Stimulated activated naive CD4-positive, alpha-beta T cell (primary cell): ENCODE measurements around the gene UGT1A9.
"Not testable (repeated sequence)": the region's sequence is repeated elsewhere in the genome, so short reads cannot be mapped to it uniquely, and the experiment has no call there.

Experiments
- DNase-seq, 6 experiments: peaks; one replicate each; lab custom pipeline; 2025; lab: John Stamatoyannopoulos, UW

The UGT1A9 gene

GRCh38 chr2:233671290-233672161 lies at the start of gene UGT1A9:
Gene UGT1A9, plus strand, starts transcription at chr2:233671898. Its CDS starts 37 bp downstream, at chr2:233671935.
- DNase-seq = no peak

DNA sequence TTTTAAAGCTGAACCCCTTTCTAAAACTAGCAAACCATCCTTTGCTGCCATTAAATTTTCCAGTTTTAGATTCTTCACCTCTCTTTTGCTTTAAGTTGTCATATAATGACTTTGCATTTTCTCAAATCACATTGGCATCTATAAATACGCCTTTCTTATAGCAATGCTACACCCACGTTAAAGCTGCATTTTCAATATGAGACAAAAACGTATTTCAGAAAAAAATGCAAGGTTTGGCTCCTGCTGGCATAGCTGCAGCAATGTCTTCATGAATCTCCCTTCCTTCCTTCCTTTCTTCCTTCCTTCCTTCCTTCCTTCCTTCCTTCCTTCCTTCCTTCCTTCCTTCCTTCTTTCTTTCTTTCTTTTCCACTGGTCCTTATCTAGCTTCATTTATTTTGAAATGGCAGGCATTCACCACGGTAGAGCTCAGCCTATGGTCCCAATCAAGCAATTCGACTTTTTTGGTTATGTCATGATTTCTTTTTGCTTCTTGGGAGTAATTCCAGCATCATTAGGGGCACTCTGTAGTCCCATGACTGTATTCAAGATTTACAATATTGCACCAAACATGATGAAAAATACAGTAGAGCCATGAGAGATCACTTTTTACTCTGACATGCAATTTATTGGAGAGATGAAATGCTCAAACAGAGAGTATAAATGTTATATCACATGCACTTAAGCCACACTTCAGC lies 44.2 kb upstream of the UGT1A9 start:
- no peak for DNase-seq

DNA sequence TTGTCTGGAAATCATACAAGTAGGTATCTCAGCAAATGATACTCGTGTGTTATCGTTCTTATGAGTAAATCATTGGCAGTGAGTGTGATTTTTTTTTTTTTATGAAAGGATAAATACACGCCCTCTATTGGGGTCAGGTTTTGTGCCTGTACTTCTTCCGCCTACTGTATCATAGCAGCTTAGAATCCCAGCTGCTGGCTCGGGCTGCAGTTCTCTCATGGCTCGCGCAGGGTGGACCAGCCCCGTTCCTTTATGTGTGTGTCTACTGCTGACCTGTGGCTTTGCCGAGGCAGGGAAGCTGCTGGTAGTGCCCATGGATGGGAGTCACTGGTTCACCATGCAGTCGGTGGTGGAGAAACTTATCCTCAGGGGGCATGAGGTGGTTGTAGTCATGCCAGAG lies 35.4 kb upstream of the UGT1A9 start, which contains the start of gene UGT1A10:
Gene UGT1A10 (plus strand): TSS at position 143 of the 400 bp plus-strand sequence. CDS start 75 bp downstream, at position 218.
- not testable (repeated sequence) for DNase-seq

DNA sequence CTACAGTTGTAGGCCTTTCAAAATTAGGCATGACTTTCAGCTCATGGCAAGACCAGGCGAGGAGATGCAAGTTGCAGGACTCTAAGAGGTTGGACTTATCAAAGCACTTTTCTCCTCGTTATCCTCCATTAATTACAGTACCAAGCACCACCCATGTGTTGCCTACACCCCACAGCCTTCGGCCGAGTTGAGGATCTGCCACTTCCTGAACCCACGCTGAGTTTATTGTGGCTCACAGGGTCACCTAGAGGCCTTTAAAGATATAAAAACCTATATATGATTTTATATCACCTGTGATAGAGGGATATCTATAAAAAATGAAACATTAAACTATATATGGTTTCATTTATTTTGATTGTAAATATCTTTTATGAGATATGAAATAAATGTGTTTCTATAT lies 32.9 kb upstream of the UGT1A9 start:
- DNase-seq = no peak

GRCh38 chr2:233639860-233640259 lies 31.8 kb upstream of the UGT1A9 start:
- peak in 3 of 6 experiments; percentile 3 to 11 (median 6) for DNase-seq

DNA sequence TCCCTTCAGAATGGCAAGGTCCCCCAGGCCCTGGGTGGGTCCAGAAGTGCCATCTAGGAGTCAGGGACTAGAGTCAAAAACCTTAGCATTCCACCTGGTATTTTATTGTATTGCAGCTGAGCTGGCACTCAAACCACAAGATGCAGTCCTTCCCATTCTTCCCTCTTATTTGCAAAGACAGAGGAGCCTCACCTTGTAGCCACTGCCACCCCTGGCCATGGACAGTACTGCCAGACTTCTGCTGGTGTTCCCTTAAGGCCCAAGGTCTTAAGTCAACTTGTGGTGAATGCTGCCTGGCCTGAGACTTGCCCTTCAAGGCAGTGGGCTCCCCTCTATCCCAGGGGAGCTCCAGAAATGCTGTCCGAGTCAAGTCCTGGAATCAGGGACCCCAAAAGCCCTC lies 28.6 kb upstream of the UGT1A9 start:
- no peak for DNase-seq

DNA sequence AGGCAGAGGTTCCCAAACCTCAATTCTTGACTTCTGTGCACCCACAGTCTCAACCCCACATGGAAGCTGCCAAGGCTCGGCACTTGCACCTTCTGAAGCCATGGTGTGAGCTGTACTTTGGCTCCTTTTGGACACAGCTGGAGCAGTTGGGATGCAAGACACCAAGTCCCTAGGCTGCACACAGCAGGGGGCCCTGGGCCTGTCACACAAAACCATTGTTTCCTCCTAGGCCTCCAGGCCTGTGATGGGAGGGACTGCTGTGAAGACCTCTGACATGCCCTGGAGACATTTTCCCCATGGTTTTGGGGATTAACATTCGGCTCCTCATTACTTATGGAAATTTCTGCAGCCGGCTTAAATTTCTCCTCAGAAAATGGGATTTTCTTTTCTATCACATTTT lies 25.7 kb upstream of the UGT1A9 start:
- not testable (repeated sequence) for DNase-seq

DNA sequence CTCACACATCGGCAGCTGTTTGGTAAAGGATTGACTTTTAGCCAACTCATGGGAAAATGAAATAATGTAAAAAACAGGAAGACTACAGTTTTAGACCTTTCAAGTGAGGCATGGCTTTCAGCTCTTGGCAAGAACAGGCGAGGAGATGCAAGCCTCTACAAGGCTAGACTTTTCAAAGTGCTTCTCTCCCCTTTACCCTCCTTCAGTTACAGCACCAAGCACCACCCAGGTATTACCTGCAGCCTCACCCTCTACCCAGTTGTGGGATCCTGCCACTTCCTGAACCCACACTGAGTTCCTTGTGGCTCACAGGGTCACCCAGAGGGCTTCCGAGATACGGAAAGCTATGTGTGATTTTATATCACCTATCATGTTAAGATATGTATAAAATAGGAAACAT lies 20.7 kb upstream of the UGT1A9 start:
- no peak for DNase-seq

- no peak for DNase-seq
Measured at GRCh38 chr2:233651430-233651829, 20.3 kb upstream of the UGT1A9 start.

DNA sequence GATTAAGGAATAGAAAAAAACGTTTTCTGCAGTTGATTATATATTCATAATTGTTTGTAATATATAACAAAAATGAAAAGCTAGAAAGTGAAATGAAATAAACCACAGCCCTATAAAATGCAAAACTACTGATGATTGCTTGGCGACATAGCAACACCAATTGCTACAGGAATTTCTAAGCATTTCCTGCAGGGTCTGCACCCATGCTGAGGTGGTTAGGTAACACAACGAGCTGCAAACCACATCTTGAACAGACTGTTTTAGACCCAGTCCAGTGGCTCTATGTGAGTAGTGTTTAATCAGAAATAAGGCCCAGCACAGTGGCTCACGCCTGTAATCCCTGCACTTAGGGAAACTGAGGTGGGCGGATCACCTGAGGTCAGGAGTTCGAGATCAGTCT lies 17.2 kb upstream of the UGT1A9 start:
- no peak for DNase-seq

DNA sequence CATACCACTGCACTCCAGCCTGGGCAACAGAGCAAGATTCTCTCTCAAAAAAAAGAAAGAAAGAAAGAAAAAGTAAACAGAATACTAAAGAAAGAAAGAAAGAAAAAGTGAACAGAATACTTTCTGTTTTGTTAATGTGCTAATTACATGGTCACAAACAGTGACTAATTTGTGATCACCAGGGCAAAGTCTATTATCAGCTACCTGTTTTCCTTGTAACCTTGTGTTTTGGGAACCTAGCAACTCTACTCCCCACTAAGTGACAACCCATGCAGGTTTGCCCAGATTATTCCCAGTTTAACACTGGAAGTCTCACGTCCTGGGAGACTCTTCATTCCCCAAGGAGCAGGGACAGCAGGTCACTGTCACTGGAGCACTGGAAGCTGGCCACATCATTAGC lies 16.7 kb upstream of the UGT1A9 start:
- no peak for DNase-seq

- not testable (repeated sequence) for DNase-seq
Measured at GRCh38 chr2:233655943-233656342, 15.8 kb upstream of the UGT1A9 start.

DNA sequence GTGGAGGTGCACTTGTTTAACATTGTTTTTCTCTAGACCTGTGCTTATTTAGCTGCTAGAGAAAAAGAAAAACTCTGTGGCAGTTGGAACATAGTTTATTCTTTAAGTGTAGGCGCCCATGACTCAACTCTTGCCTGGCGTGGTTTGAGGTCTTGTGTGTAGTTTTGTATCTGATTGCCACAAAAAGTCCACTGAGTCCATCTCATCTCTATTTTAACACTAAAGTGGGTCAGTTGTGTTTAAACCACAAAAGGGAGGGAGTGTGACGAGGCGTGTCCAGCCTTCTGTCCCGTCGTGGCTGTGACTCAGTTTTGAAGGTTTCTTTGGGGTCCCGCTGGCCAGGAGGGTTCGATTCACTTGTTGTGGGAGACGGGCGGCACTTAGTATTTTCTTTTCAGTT lies 15.3 kb upstream of the UGT1A9 start:
- no peak for DNase-seq

GRCh38 chr2:233658610-233659009 lies 13.1 kb upstream of the UGT1A9 start:
- no peak for DNase-seq

GRCh38 chr2:233663911-233664310 lies 7.8 kb upstream of the UGT1A9 start:
- no peak for DNase-seq

GRCh38 chr2:233668605-233669260 lies 3.0 kb upstream of the UGT1A9 start:
- DNase-seq = no peak

- no peak for DNase-seq
Measured at GRCh38 chr2:233672886-233673285, 1.2 kb downstream of the UGT1A9 start.

DNA sequence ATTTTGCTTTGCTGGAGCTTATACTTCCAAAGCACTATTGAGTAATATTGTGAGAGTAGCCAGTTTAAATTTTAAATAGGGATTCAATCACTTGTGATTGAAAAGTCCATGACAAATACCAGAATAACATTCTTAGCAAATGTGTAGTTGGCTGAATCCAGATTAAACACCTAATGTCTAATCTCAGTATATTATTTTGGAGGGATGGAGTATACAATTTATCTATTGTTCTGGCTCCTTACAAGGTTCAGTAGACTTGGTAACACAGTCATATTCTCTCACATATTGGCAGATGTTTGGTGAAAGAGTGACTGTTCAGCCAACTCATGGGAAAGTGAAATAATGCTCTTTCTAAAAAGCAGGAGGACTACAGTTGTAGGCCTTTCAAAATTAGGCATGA lies 2.2 kb downstream of the UGT1A9 start:
- no peak for DNase-seq

- DNase-seq = no peak
Measured at GRCh38 chr2:233674314-233674713, 2.6 kb downstream of the UGT1A9 start.

- DNase-seq = no peak
Measured at GRCh38 chr2:233674995-233675394, 3.3 kb downstream of the UGT1A9 start.

GRCh38 chr2:233676046-233676445 lies 4.3 kb downstream of the UGT1A9 start:
- no peak for DNase-seq

DNA sequence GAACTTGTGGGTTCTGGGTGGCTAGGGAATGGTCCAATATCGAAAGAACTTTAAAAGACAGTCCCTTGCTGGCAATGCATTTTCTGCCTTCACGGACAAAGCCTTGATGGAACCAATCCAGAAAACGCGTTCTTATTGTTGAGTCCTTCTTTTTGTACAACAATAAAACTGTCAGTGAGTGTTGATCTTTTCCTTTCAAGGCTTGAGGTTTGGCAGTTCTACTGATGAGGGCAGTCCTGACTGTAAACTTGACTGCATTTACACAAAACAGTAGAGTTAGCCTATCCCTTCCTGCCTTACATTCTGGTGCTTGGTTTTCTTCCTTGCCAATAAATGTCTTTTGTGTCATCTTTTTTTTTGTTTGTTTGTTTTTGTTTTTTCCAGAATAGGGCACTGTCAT lies 7.5 kb downstream of the UGT1A9 start:
- no peak for DNase-seq
